Glutamatergic neuron (in vitro differentiated cells): ENCODE data around the gene UMAD1. TPM values are rescaled to one million over a fixed set of nuclear protein-coding genes. Genes with fewer than 3 reads are reported as not detected.

ENCODE experiments used
- DNase-seq: peaks from one replicate; pipeline ENCODE4 v3.0.0; 2022
- H3K27ac Mint-ChIP-seq: one replicate; pipeline ENCODE4 v1.8.0; 2020; ENCODE audit warnings: mild to moderate bottlenecking, mixed read lengths, inconsistent platforms; ENCODE audit not compliant: unreplicated experiment
- H3K27me3 Mint-ChIP-seq: one replicate; pipeline ENCODE4 v1.8.0; 2020; ENCODE audit warnings: mild to moderate bottlenecking, moderate library complexity, mixed read lengths, inconsistent platforms; ENCODE audit not compliant: unreplicated experiment
- H3K36me3 Mint-ChIP-seq: one replicate; pipeline ENCODE4 v1.8.0; 2020; ENCODE audit warnings: mild to moderate bottlenecking, mixed read lengths, inconsistent platforms; ENCODE audit not compliant: unreplicated experiment
- H3K4me1 Mint-ChIP-seq: one replicate; pipeline ENCODE4 v1.8.0; 2020; ENCODE audit warnings: mild to moderate bottlenecking, low read depth, mixed read lengths, inconsistent platforms; ENCODE audit not compliant: unreplicated experiment
- H3K4me3 Mint-ChIP-seq: one replicate; pipeline ENCODE4 v1.8.0; 2020; ENCODE audit warnings: mild to moderate bottlenecking, mixed read lengths, inconsistent platforms; ENCODE audit not compliant: unreplicated experiment
- H3K9me3 Mint-ChIP-seq: one replicate; pipeline ENCODE4 v1.8.0; 2020; ENCODE audit warnings: mild to moderate bottlenecking, moderate library complexity, mixed read lengths, inconsistent platforms; ENCODE audit not compliant: unreplicated experiment
- total RNA-seq: library from RNA; stranded (reverse); fragmentation: NEBNext Ultra II Directional; extraction: Animal tissue kit (Norgen Biotek cat#: 25700); gene quantifications from one replicate; pipeline ENCODE4 v1.2.1, GENCODE V29; 2021; ENCODE audit not compliant: unreplicated experiment
- TF ChIP-seq, protein P1 (sequence below): fragments of 200-600 bp; sonication (generic); IDR thresholded peaks from one replicate; pipeline ENCODE4 v1.5.0; 2021; ENCODE audit not compliant: partially characterized antibody, unreplicated experiment

UMAD1 gene
- total RNA-seq, 1 donor from 2014 or later, result 5.2 TPM

DNA sequence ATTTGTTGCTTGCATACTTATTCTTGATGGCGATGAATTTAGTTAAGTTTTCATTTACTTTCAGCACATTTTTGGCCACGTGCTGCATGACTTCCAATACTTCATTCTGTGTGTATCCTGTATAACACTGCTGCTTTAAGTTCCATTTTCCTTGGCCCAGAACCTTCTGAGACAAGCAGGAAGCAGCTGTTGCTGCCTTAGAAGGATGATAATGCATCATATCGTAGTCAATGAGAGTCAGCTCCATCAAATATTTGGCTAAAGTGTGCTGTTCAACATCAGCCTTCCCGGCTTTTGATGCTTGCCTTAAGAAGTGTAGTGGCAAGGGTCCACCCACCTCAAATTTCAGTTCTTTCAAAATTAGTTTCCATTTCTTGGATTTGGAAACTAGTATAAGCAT is 268.8 kb downstream of the UMAD1 start:
- H3K9me3 Mint-ChIP-seq, result no peaks in the 10 kb centered on the region
- DNase-seq, result no peak
- TF ChIP-seq, protein P1, sequence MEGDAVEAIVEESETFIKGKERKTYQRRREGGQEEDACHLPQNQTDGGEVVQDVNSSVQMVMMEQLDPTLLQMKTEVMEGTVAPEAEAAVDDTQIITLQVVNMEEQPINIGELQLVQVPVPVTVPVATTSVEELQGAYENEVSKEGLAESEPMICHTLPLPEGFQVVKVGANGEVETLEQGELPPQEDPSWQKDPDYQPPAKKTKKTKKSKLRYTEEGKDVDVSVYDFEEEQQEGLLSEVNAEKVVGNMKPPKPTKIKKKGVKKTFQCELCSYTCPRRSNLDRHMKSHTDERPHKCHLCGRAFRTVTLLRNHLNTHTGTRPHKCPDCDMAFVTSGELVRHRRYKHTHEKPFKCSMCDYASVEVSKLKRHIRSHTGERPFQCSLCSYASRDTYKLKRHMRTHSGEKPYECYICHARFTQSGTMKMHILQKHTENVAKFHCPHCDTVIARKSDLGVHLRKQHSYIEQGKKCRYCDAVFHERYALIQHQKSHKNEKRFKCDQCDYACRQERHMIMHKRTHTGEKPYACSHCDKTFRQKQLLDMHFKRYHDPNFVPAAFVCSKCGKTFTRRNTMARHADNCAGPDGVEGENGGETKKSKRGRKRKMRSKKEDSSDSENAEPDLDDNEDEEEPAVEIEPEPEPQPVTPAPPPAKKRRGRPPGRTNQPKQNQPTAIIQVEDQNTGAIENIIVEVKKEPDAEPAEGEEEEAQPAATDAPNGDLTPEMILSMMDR, result no peak
- no peak overlapping the region for H3K4me3 Mint-ChIP-seq
- no peaks in the 10 kb centered on the region for H3K27me3 Mint-ChIP-seq
- peaks cover 8% of the 10 kb centered on the region for H3K36me3 Mint-ChIP-seq
- no peak overlapping the region for H3K27ac Mint-ChIP-seq
- no peaks in the 10 kb centered on the region for H3K4me1 Mint-ChIP-seq

DNA sequence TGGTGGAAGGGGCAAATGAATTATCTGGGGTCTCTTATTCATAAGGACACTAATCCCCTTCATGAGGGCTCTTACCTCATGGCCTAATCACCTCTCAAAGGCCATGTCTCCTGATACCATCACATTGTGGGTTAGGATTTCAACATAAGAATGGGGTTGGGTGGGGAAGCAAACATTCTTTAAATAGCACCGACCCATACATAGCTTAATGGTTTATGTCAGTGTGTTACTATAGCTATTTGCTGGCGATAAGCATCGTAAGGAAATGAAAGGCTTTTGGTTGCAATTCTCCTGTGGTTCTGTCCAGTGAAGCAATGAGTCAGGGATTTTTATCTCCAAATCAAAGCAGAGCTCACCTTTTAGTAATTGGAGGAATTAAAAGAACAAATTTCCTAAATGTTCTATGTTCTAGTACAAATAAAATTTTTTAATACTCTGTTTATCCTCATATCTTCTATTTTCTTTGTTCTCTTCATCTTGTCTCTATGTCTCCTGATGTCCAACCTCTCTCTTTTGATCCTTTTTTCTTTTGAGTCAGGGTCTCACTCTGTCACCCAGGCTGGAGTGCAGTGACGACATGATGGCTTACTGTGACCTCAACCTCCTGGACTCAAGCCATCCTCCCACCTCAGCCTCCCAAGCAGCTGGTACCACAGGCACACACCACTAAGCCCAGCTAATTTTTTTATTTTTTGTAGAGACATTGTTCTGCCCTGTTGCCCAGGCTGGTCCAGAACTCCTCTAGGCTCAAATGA is 271.0 kb downstream of the UMAD1 start:
- H3K4me3 Mint-ChIP-seq, result no peak overlapping the region
- H3K27ac Mint-ChIP-seq, result peak overlapping the region; percentile 49
- H3K9me3 Mint-ChIP-seq, result no peaks in the 10 kb centered on the region
- peaks cover 8% of the 10 kb centered on the region for H3K36me3 Mint-ChIP-seq
- H3K4me1 Mint-ChIP-seq, result no peaks in the 10 kb centered on the region
- TF ChIP-seq, protein P1, result no peak
- DNase-seq, result no peak
- no peaks in the 10 kb centered on the region for H3K27me3 Mint-ChIP-seq

GRCh38 chr7:7912937-7913336 is 272.4 kb downstream of the UMAD1 start:
- Mint-ChIP-seq H3K4me1 (no peaks in the 10 kb centered on the region), H3K4me3 (no peak overlapping the region), H3K27ac (no peak overlapping the region), H3K9me3 (no peaks in the 10 kb centered on the region), H3K36me3 (peaks cover 2% of the 10 kb centered on the region), H3K27me3 (no peaks in the 10 kb centered on the region)
- TF ChIP-seq, protein P1, result no peak
- no peak for DNase-seq

DNA sequence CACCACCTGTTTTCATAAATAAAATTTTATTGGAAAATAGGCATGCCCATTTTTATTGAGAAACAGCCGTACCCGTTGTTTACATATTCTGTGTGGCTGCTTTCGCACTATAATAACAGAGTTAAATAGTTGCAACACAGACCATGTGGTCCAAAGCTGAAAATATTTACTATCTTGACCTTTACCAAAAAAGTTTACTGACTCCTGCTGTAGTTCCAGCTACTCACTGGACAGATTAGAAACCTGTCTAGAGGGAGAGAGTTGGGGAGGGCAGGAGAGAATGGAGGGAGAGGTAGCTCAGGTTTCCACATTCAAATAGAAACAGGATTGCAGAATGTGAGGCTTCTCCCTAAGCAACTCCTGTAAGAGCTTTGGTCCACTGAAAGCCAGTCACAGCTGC is 273.0 kb downstream of the UMAD1 start:
- Mint-ChIP-seq H3K4me1 (no peaks in the 10 kb centered on the region), H3K27ac (no peak overlapping the region), H3K27me3 (no peaks in the 10 kb centered on the region), H3K36me3 (no peaks in the 10 kb centered on the region), H3K4me3 (no peak overlapping the region), H3K9me3 (no peaks in the 10 kb centered on the region)
- DNase-seq, result no peak
- TF ChIP-seq, protein P1, result no peak

- TF ChIP-seq, protein P1, result no peak
- Mint-ChIP-seq H3K36me3 (no peaks in the 10 kb centered on the region), H3K4me1 (no peaks in the 10 kb centered on the region), H3K9me3 (no peaks in the 10 kb centered on the region), H3K4me3 (no peak overlapping the region), H3K27me3 (no peaks in the 10 kb centered on the region), H3K27ac (no peak overlapping the region)
- no peak for DNase-seq
Observed at GRCh38 chr7:7914547-7914946, 274.0 kb downstream of the UMAD1 start.
